Measurements from ENCODE around the gene MS4A6E.
A peak's percentile ranks its signal among the peaks of the same experiment; 100 is the strongest.

Gene MS4A6E

DNA sequence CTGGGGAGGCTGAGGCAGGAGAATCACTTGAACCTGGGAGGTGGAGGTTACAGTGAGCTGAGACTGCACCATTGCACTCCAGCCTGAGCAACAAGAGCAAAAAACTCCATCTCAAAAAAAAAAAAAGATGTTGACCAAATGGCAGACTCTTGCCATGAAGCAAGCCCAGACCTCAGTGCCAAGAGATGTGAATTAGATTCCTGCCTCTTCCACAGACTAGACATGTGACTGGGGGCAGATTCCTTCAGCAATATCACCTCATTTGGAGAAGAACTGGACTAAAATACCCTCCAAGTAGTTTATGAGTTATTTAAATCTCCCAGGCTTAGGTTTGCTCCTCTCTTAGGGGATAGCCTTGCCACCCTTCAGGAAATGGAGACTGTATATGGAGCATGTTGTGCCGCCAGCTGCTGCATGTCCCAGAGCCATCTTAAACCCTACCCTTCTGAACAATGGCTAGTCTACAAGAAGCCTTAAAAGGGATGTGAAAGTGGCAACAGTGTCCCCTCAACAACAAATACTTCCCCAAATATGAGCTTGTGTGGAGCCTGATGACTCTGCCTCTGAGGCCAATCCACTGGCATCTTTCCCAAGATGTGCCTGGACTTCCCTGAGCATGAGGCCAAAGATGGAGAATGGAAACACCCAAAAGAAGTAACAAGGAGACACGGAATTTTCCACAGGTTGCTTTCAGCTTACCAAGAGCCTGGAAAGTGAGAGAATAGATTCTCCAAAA lies 50.5 kb downstream of the MS4A6E start:
- peak; percentile 43 for DNase-seq

DNA sequence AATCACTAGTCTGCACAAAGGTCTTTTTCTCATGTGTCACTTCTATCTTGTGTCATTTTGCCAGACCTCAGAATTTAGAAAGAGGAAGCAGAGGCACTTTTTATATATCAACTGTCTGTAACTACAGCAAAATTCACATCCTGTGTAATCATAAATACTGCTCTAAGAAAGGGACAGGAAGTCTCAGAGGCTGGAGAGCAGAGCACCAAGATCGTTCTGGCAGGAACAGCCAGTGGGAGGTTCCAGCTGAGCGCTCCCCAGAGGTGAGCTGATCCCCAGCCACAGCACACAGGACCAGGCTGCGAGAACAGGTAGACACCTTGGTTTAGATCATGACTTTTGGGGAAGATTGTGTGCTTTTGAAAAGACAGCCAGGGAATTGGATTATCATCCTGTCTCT lies 51.3 kb downstream of the MS4A6E start, which contains the start of gene MS4A7:
MS4A7 (plus strand) TSS at position 179 of the 400 bp plus-strand sequence. CDS start 4,610 bp downstream, outside the sequence.
- DNase-seq, result peak; percentile 86

DNA sequence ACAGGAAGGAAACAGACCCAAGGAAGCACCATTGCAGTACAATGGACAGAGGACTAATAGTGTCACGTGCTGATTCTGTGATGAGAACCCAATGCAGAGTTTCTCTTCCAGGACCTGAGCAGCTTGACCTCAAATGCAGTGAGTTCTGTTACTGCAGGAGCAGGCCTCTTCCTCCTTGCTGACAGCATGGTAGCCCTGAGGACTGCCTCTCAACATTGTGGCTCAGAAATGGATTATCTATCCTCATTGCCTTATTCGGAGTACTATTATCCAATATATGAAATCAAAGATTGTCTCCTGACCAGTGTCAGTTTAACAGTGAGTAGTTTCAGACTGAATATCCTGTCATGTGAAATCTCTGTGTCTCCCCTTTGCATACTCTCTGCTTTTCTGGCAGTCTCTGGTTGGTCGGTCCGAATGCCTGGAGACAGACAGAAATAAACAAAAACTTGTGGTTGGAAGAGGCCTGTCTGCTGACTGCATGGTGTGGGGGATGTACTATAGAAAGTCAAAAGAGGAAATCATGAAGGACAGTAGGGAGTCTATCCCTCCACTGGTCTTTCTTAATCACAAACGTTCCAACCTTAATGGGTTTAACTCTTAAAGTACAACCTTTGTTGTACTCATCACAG lies 62.3 kb downstream of the MS4A6E start:
- DNase-seq, result peak; percentile 59

DNA sequence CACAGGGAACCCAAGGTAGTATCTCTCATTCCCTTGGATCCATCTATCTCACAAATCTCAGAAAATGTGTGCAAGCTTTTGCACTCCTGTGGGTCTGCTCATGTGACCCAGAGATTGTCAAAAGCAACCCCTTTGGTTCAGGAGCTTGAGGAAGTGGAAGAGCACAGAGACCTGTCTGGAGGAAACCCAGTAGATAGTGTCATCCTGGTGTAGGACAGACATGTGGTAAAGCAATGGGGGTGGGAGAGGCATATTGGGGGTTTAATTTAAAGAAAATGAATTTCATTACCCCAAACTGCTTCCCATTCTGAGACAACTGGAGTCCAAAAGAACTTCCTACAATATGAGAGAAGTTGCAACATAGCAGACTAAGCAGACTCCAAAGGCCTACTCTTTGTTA lies 63.4 kb downstream of the MS4A6E start:
- no peak for DNase-seq

All from KG1 (cell line).